Thoracic aorta (tissue), 2 donors: ENCODE data around the gene DCHS1. TPM values are rescaled to one million over a fixed set of nuclear protein-coding genes. Genes with fewer than 3 reads are reported as not detected.

Source experiments
- ATAC-seq: fragments of 150-250 bp; one replicate; pipeline ENCODE4 v1.8.0; 2017; ENCODE audit warnings: low read depth; ENCODE audit not compliant: insufficient number of reproducible peaks, low FRiP score
- DNase-seq: peaks from one replicate; pipeline ENCODE4 v3.0.0-alpha.2; 2020; ENCODE audit warnings: low spot score
- H3K27ac ChIP-seq, 2 donors: fragments of 200-600 bp; sonication (generic); 1 replicate in 1 of 2; 2 replicates in 1 of 2; pipeline ENCODE4 v1.5.1; 2016; ENCODE audit warnings: mild to moderate bottlenecking in 2 of 2, moderate library complexity in 2 of 2
- H3K27me3 ChIP-seq: fragments of 200-600 bp; sonication (generic); replicated peaks from 2 replicates; pipeline ENCODE4 v1.6.0; 2016; ENCODE audit warnings: mild to moderate bottlenecking; ENCODE audit not compliant: insufficient read depth
- H3K36me3 ChIP-seq: fragments of 200-600 bp; sonication (generic); one replicate; pipeline ENCODE4 v1.5.1; 2016
- H3K4me1 ChIP-seq, 2 donors: fragments of 200-600 bp; sonication (generic); 1 replicate in 1 of 2; 2 replicates in 1 of 2; pipeline versions ENCODE4 v1.5.1 to v1.6.0; 2016; ENCODE audit warnings: low read depth in 2 of 2, mild to moderate bottlenecking in 1 of 2; ENCODE audit not compliant: control insufficient read depth in 1 of 2
- H3K4me3 ChIP-seq: fragments of 200-600 bp; sonication (generic); 2 replicates; pipeline ENCODE4 v1.5.1; 2016; ENCODE audit warnings: mild to moderate bottlenecking
- H3K9me3 ChIP-seq: fragments of 200-600 bp; sonication (generic); 2 replicates; pipeline ENCODE4 v1.5.1; 2016
- total RNA-seq, 2 donors: library from RNA; depleted of rRNA; stranded (reverse); fragments of >200 nt; gene quantifications; one replicate each; pipeline versions ENCODE4 v1.1.0 to v1.2.3, GENCODE V29; 2016
- TF ChIP-seq, protein P1 (sequence below): fragments of 200-600 bp; sonication (generic); IDR thresholded peaks from one replicate; pipeline ENCODE4 v1.5.1; 2019; ENCODE audit warnings: antibody characterized with exemption

Gene DCHS1
- total RNA-seq, 2 donors from 2014 or later: 62.3 to 73.5 TPM

DNA sequence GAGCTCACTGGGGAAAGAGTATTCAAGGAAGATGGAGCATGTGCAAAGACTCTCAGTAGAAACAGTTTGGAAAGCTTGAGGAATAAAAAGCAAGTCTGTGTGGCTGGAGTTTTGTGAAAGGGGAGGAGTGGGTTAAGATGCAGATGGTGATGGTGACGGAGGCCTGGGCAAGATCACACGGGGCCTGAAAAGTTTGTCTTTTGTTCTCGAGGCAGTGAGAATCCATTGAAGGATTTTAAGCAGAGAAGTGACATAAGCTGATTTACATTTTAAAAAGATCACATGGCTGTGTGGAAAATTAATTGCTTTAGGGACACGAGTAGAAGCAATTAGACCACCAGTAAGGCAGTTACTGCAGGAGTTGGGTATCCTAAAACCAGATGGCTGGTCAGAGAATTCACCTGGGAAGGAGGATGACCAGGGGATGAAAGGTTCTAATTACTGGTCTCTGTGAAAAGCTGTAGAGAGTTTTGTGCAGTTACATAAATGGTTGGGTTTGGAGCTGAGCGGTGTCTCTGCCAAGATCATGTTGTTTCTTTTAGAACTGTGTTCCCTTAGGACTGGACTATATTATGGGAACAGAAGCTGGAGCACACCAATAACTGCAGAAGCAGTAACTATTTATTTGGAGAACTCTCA lies 59.3 kb downstream of the DCHS1 start:
- Histone ChIP-seq H3K27me3 (no peaks in the 10 kb centered on the region), H3K9me3 (no peaks in the 10 kb centered on the region), H3K27ac (peak overlapping the region; percentile 0 to 65), H3K36me3 (peaks cover 43% of the 10 kb centered on the region), H3K4me1 (peaks cover 5 to 35% of the 10 kb centered on the region in 2 donors), H3K4me3 (no peak overlapping the region)
- ATAC-seq (no peak), DNase-seq (no peak)
- TF ChIP-seq, protein P1, sequence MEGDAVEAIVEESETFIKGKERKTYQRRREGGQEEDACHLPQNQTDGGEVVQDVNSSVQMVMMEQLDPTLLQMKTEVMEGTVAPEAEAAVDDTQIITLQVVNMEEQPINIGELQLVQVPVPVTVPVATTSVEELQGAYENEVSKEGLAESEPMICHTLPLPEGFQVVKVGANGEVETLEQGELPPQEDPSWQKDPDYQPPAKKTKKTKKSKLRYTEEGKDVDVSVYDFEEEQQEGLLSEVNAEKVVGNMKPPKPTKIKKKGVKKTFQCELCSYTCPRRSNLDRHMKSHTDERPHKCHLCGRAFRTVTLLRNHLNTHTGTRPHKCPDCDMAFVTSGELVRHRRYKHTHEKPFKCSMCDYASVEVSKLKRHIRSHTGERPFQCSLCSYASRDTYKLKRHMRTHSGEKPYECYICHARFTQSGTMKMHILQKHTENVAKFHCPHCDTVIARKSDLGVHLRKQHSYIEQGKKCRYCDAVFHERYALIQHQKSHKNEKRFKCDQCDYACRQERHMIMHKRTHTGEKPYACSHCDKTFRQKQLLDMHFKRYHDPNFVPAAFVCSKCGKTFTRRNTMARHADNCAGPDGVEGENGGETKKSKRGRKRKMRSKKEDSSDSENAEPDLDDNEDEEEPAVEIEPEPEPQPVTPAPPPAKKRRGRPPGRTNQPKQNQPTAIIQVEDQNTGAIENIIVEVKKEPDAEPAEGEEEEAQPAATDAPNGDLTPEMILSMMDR: no peak

DNA sequence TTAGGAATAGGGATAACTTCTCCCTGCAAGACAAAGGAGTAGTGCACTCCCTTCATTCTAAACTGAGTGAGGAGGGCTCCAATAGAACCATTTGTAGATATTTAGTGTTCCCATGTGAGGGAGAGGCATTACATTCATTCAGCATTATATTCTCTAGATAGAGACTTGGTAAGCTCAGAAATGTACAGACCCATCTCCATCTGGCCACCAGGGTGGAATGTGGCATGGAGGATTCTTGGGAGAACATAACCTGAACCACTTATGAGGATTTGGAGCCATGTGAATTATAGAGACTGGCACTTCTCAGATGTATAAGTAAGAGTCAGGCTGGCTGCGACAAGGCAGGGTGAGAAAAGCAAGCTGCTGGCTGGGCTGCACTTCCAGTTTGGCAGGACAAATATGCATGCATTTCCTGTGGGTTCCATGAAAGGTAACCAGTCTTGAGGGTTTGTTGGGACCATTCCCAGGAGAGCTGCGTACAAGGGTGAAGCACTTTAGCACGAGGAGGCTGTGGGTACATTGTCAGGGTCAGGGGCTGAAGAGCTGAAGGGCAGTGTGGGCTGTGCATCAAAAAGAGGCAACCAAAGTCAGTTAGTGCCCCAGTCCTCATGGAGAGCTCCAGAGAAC lies 61.4 kb downstream of the DCHS1 start:
- Histone ChIP-seq H3K4me1 (peaks cover 5 to 19% of the 10 kb centered on the region in 2 donors), H3K9me3 (no peaks in the 10 kb centered on the region), H3K4me3 (no peak overlapping the region), H3K27ac (no peak overlapping the region), H3K36me3 (peaks cover 30% of the 10 kb centered on the region), H3K27me3 (no peaks in the 10 kb centered on the region)
- DNase-seq (no peak), ATAC-seq (no peak)
- TF ChIP-seq, protein P1: no peak

DNA sequence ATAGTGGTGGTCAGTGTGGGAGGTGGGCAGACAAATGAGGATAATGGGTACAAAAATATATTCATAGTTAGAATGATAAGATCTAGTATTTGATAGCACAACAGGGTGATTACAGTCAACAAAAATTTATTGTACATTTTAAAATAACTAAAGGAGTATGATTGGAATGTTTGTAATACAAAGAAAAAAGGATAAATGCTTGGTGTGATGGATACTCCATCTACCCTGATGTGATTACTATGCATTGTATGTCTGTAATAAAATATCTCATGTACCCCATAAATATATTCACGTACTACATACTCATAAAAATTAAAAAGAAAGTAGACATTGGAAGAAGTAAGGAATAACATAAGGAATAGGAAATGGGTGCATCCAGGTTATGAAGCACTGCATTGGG lies 67.6 kb downstream of the DCHS1 start:
- no peak overlapping the region for H3K27ac ChIP-seq

DNA sequence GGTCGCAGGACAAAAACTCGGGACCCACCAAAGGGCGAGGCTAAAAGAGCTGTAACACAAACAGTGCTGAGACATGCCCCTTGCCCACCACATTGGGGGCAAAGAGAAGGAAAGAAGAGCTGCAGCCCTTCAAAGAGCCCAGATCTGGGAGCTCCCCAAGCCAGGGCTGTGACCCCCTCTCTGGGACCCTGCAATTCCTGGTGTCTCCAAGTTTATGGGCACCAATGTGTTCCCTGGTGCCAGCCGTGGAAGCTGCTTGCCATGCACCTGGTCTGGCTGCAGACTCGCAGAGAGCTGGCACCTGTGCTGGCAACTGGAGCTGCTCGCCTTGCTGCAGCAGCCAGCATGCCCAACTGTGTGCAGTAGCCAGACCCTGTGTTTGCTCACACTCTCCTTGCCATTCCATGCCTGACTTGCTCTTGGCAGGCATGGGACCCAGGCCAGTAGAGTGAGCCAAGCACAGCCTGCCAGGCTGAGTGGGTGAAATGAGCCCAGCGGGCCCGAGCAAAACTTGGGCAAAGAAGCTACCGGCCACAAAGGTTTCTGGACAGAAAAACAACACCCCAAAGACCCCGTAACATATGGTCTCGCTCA lies 68.2 kb downstream of the DCHS1 start:
- TF ChIP-seq, protein P1: no peak
- ATAC-seq (no peak), DNase-seq (no peak)
- Histone ChIP-seq H3K4me1 (peaks cover 3 to 13% of the 10 kb centered on the region in 2 donors), H3K9me3 (peaks cover 2% of the 10 kb centered on the region), H3K27me3 (no peaks in the 10 kb centered on the region), H3K27ac (no peak overlapping the region), H3K4me3 (no peak overlapping the region), H3K36me3 (peaks cover 9% of the 10 kb centered on the region)

More for the DNA sequence above, 67.6 kb downstream of the DCHS1 start:
- Histone ChIP-seq H3K27me3 (no peaks in the 10 kb centered on the region), H3K4me1 (peaks cover 3 to 13% of the 10 kb centered on the region in 2 donors), H3K4me3 (no peak overlapping the region), H3K9me3 (peaks cover 2% of the 10 kb centered on the region), H3K36me3 (peaks cover 11% of the 10 kb centered on the region)
- no peak for ATAC-seq
- DNase-seq: no peak
- TF ChIP-seq, protein P1: no peak
